Progenitor cell of endocrine pancreas (in vitro differentiated cells): Measurements from ENCODE around the gene AHR. TPM values are rescaled to one million over a fixed set of nuclear protein-coding genes. Genes with fewer than 3 reads are reported as not detected.

Source experiments
- DNase-seq: peaks from one replicate; pipeline ENCODE4 v3.0.0; 2021; ENCODE audit warnings: low spot score; ENCODE audit not compliant: unreplicated experiment
- H3K27ac Mint-ChIP-seq: 2 replicates; pipeline ENCODE4 v1.8.0; 2021; ENCODE audit warnings: mild to moderate bottlenecking, moderate library complexity, mixed read lengths
- H3K27me3 Mint-ChIP-seq: 2 replicates; pipeline ENCODE4 v1.8.0; 2021; ENCODE audit warnings: mixed read lengths
- H3K36me3 Mint-ChIP-seq: 2 replicates; pipeline ENCODE4 v1.8.0; 2022; ENCODE audit warnings: mixed read lengths; ENCODE audit not compliant: insufficient read depth
- H3K4me1 Mint-ChIP-seq: 2 replicates; pipeline ENCODE4 v1.8.0; 2021; ENCODE audit warnings: low read depth, mixed read lengths
- H3K4me3 Mint-ChIP-seq: 2 replicates; pipeline ENCODE4 v1.8.0; 2021; ENCODE audit warnings: low read depth, mild to moderate bottlenecking, moderate library complexity, mixed read lengths
- H3K9me3 Mint-ChIP-seq: 2 replicates; pipeline ENCODE4 v1.8.0; 2021; ENCODE audit warnings: low read depth, mixed read lengths
- CTCF ChIP-seq: fragments of 200-600 bp; sonication (generic); IDR thresholded peaks from one replicate; pipeline ENCODE4 v1.5.0; 2021; ENCODE audit warnings: antibody characterized with exemption, mild to moderate bottlenecking; ENCODE audit not compliant: unreplicated experiment
- total RNA-seq: library from RNA; stranded (reverse); gene quantifications from 2 replicates; pipeline ENCODE4 v1.2.1, GENCODE V29; 2021

The AHR gene
- total RNA-seq, 1 donor from 2014 or later, result 15.1 TPM

- DNase-seq, result no peak
- Mint-ChIP-seq H3K4me3 (no peak overlapping the region), H3K27ac (no peak overlapping the region), H3K27me3 (no peaks in the 10 kb centered on the region), H3K4me1 (peaks cover under 1% of the 10 kb centered on the region), H3K9me3 (no peaks in the 10 kb centered on the region), H3K36me3 (peaks cover 5% of the 10 kb centered on the region)
- no peak for TF ChIP-seq CTCF
Observed at GRCh38 chr7:17326378-17326777, 27.9 kb downstream of the AHR start.

DNA sequence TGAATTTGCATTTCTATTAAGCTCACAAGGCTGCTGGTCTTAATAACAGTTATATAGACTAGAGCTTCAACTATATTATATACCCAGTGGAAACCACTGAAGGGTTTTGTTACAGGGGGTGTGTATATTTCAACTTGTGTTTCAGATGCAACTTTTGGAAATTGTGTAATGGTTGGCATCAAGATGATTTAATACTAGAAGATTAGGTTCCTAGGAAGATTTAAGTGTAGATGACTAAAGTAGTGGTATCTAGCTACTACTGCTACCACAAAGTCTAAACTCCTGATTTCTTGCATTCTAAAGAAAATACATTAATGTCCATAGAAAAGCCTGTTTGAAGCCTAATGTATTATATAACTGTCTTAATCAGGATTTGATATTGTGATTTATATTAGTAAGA lies 30.2 kb downstream of the AHR start:
- no peaks in the 10 kb centered on the region for H3K9me3 Mint-ChIP-seq
- no peak for TF ChIP-seq CTCF
- H3K27me3 Mint-ChIP-seq, result no peaks in the 10 kb centered on the region
- DNase-seq, result no peak
- H3K4me1 Mint-ChIP-seq, result peaks cover 4% of the 10 kb centered on the region
- H3K4me3 Mint-ChIP-seq, result no peak overlapping the region
- no peak overlapping the region for H3K27ac Mint-ChIP-seq
- peaks cover 9% of the 10 kb centered on the region for H3K36me3 Mint-ChIP-seq

GRCh38 chr7:17329440-17329839 lies 31.0 kb downstream of the AHR start:
- peaks cover 6% of the 10 kb centered on the region for H3K4me1 Mint-ChIP-seq
- DNase-seq, result no peak
- no peak for TF ChIP-seq CTCF
- peaks cover 12% of the 10 kb centered on the region for H3K36me3 Mint-ChIP-seq
- H3K9me3 Mint-ChIP-seq, result no peaks in the 10 kb centered on the region
- no peak overlapping the region for H3K27ac Mint-ChIP-seq
- no peaks in the 10 kb centered on the region for H3K27me3 Mint-ChIP-seq
- H3K4me3 Mint-ChIP-seq, result no peak overlapping the region

DNA sequence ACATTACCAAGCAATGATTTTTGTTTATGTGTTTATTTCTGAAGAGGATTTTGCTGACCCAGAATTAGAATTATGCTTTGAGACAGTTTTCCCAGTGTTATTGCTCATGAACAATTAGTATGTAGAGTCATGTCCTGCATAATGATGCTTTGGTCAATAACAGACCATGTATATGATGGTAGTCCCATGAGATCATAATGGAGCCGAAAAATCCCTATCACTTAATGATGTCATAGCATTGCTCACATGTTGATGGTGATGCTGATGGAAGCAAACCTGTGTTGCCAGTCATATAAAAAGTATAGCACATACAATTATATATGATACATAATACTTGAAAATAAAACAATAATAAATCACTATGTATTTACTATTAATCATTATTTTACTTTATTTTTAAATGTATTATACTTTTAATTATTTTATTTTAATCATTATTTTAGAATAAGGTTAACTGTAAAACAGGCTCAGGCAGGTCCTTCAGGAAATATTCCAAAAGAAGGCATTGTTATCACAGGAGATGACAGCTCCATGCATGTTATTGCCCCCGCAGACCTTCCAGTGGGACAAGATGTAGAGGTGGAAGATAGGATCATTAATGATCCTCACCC lies 33.5 kb downstream of the AHR start:
- Mint-ChIP-seq H3K27me3 (no peaks in the 10 kb centered on the region), H3K36me3 (peaks cover 16% of the 10 kb centered on the region), H3K4me3 (no peak overlapping the region), H3K27ac (no peak overlapping the region), H3K4me1 (peaks cover 6% of the 10 kb centered on the region), H3K9me3 (peaks cover under 1% of the 10 kb centered on the region)
- no peak for DNase-seq
- no peak for TF ChIP-seq CTCF

DNA sequence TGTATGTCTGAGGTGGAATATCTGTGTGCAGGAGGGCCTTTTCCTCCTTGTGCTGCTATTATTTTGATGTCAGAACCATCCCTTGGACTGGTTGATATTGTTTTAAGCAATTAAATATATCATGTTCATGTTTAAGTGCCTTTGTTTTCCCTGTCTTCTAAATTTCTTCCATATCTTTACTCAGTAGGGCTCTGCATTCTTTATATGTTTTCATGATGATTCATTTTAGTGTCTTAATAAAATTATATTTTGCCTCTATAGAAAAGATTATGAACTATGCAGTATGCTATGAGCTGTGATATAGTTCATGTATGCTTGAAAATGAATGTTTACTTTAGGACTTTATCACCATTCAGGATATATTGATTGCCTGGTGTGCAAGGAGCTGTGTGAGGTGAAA lies 34.8 kb downstream of the AHR start:
- peaks cover 4% of the 10 kb centered on the region for H3K9me3 Mint-ChIP-seq
- no peak overlapping the region for H3K4me3 Mint-ChIP-seq
- H3K4me1 Mint-ChIP-seq, result peaks cover 6% of the 10 kb centered on the region
- no peak for DNase-seq
- no peaks in the 10 kb centered on the region for H3K27me3 Mint-ChIP-seq
- TF ChIP-seq CTCF, result no peak
- H3K36me3 Mint-ChIP-seq, result peaks cover 19% of the 10 kb centered on the region
- H3K27ac Mint-ChIP-seq, result no peak overlapping the region
